ENCODE data around the gene GPR3. TPM values are rescaled to one million over a fixed set of nuclear protein-coding genes. Genes with fewer than 3 reads are reported as not detected.
A peak's percentile ranks its signal among the peaks of the same experiment; 100 is the strongest.

Gene GPR3
- total and polyA plus RNA-seq, 2 of the 8 experiments (the other 6 are each of a cell fraction or from before 2014, with no cell fraction given): 9.9 to 26.5 TPM

DNA sequence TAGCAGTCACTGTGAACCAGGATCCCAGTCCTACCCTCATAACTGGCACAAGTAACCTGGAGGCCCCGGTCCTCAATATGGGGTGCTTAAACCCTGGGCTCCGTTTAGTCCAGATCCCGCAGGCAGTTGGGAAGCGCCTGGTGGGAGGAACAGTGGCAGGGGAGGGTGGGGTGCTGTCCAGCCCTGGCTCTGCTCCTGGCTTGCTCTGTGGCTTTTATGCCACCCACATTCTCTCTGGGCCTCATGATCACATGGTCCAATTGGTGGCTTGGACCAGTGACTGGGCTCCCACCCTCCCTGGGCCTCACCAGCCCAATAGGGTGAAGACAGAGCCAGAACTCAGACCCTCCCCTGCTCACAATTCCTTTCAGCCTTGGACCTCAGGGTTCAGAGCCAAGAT, 12.2 kb upstream of the GPR3 start:
- Histone ChIP-seq H4K20me1 (replicated peaks in 1 of 2; ENCODE audit: control insufficient read depth in 1 of 2, insufficient read depth in 2 of 2, low read length in 2 of 2) (no peaks in the 10 kb centered on the region), H4K91ac (replicated peaks; ENCODE audit: insufficient read length, low read length) (no peak overlapping the region), H3K79me1 (ENCODE audit: low read depth, low read length) (no peaks in the 10 kb centered on the region), H3K79me2 (ENCODE audit: control insufficient read depth in 1 of 2, insufficient read depth in 2 of 2, low read length in 2 of 2) (no peaks in the 10 kb centered on the region), H3K9me3 (ENCODE audit: insufficient read depth in 2 of 2, low read depth in 1 of 2, low read length in 1 of 2) (no peaks in the 10 kb centered on the region), H2BK120ac (replicated peaks; ENCODE audit: low read depth, low read length) (no peak overlapping the region), H2BK12ac (ENCODE audit: low read depth, low read length) (no peak overlapping the region), H2BK15ac (ENCODE audit: low read length) (peak overlapping the region; percentile 97; the same call in 1 of the 2 replicates), H3K56ac (replicated peaks; ENCODE audit: insufficient read length, low read depth, low read length) (no peak overlapping the region), H4K8ac (ENCODE audit: extremely low read depth, insufficient read depth, low read length) (no peak overlapping the region), H2AFZ (ENCODE audit: low read length) (no peak overlapping the region), H3K18ac (ENCODE audit: extremely low read depth, low read length) (no peak overlapping the region), H2BK5ac (ENCODE audit: low read depth, low read length) (no peak overlapping the region), H3K36me3 (ENCODE audit: control insufficient read depth in 2 of 4, insufficient read depth in 4 of 4, low read length in 3 of 4) (no peaks in the 10 kb centered on the region), H3K27me3 (replicated peaks in 1 of 4; ENCODE audit: control insufficient read depth in 3 of 4, extremely low read depth in 1 of 4, insufficient read depth in 3 of 4, low read length in 3 of 4) (peaks cover 0 to 16% (median 9%) of the 10 kb centered on the region in 4 experiments; a peak in 6 of 7 replicates), H3K4ac (replicated peaks; ENCODE audit: insufficient read length, low read depth, low read length) (no peak overlapping the region), H2BK20ac (ENCODE audit: low read length) (no peak overlapping the region), H3K4me2 (ENCODE audit: insufficient read depth in 1 of 2, low read depth in 2 of 2, low read length in 2 of 2) (no peak overlapping the region), H3K4me1 (replicated peaks in 1 of 4; ENCODE audit: control insufficient read depth in 3 of 4, insufficient read depth in 4 of 4, low read length in 3 of 4) (peaks cover 0 to 7% (median 0%) of the 10 kb centered on the region in 4 experiments; a peak in 2 of 7 replicates), H3K4me3 (ENCODE audit: extremely low read depth in 1 of 4, insufficient read depth in 2 of 4, low read depth in 3 of 4, low read length in 4 of 4) (no peak overlapping the region), H4K5ac (ENCODE audit: insufficient read length, low read depth, low read length) (no peak overlapping the region), H3K23ac (ENCODE audit: insufficient read length) (no peak overlapping the region), H3K9ac (replicated peaks in 1 of 4; ENCODE audit: extremely low read depth in 1 of 4, low read depth in 3 of 4, low read length in 3 of 4) (no peak overlapping the region), H3K27ac (ENCODE audit: low read depth, low read length) (no peak overlapping the region), H2AK5ac (ENCODE audit: low read depth, low read length) (no peak overlapping the region), H3K14ac (ENCODE audit: insufficient read length) (no peak overlapping the region), H3K23me2 (ENCODE audit: low read depth, low read length) (peaks cover 4% of the 10 kb centered on the region; the same call in 1 of the 2 replicates)
- POLR2A ChIA-PET (ENCODE audit: partially characterized antibody): interaction anchor here (1.1 to 1.3 kb wide), 2 partner anchors 12 to 143 kb away, joined by 3 to 4 read pairs; no protein-coding TSS in a partner anchor
- TF ChIP-seq GABPA (IDR thresholded peaks at IDR 0.05; ENCODE audit: borderline replicate concordance, insufficient read depth, low read length) (no peak), PHF8 (conservative IDR thresholded peaks at IDR 0.05; ENCODE audit: low read depth, low read length) (no peak), HDAC2 (IDR thresholded peaks at IDR 0.05; ENCODE audit: borderline replicate concordance in 1 of 2, low read depth in 2 of 2, low read length in 2 of 2) (no peak), SP4 (IDR thresholded peaks at IDR 0.05; ENCODE audit: low read length) (no peak), BACH1 (IDR thresholded peaks at IDR 0.05; ENCODE audit: low read length) (no peak), TAF7 (optimal IDR thresholded peaks at IDR 0.05; ENCODE audit: borderline replicate concordance, low read depth, low read length) (no peak), RAD21 (IDR thresholded peaks at IDR 0.05 in 1 of 2, conservative IDR thresholded peaks at IDR 0.05 in 1 of 2; ENCODE audit: low read depth in 2 of 2, low read length in 2 of 2) (no peak), FOSL1 (IDR thresholded peaks at IDR 0.05; ENCODE audit: insufficient read depth, low read depth, low read length) (no peak)
- 88% methylated on average over 4 of the region's 4 CpGs; no CpG with 5 or more reads in 1 of the 2 experiments for WGBS, 2 experiments (ENCODE audit: extremely low coverage in 1 of 2, insufficient coverage in 1 of 2, insufficient read length in 1 of 2, insufficient replicate concordance in 2 of 2, low coverage in 1 of 2, low lambda C conversion rate in 2 of 2, missing lambda C conversion rate in 1 of 2)
- FAIRE-seq (no peak), DNase-seq (ENCODE audit: low read depth in 1 of 2, low spot score in 2 of 2) (no peak)
- CTCF ChIA-PET (ENCODE audit: partially characterized antibody): interaction anchor here (1.0 to 18.9 kb wide), 7 partner anchors 7 to 81 kb away, joined by 3 to 625 read pairs (median 9); partner anchors contain the start of genes FCN3, GPR3 and MAP3K6

Measured in H1 (cell line).